Measurements from ENCODE around the gene GPR31.

DNA sequence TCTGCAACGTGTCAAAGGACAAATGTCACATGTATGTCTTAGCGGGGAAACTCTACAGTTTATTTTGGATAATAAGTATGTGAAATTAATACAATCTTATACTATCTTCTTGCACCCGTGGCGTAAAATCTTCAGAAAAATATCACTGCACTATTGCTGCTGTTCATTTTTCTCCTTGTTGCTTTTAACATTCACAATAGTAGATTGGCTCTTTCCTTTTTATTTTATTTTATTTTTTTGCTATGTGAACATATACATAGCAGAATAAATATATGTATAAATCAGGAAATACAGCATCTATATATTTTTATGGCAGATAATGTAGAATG, 15.4 kb downstream of the GPR31 start:
- TF ChIP-seq POLR2AphosphoS5 (IDR thresholded peaks at IDR 0.05; ENCODE audit: low read depth, low read length): no peak
- TF ChIP-seq, protein P1, sequence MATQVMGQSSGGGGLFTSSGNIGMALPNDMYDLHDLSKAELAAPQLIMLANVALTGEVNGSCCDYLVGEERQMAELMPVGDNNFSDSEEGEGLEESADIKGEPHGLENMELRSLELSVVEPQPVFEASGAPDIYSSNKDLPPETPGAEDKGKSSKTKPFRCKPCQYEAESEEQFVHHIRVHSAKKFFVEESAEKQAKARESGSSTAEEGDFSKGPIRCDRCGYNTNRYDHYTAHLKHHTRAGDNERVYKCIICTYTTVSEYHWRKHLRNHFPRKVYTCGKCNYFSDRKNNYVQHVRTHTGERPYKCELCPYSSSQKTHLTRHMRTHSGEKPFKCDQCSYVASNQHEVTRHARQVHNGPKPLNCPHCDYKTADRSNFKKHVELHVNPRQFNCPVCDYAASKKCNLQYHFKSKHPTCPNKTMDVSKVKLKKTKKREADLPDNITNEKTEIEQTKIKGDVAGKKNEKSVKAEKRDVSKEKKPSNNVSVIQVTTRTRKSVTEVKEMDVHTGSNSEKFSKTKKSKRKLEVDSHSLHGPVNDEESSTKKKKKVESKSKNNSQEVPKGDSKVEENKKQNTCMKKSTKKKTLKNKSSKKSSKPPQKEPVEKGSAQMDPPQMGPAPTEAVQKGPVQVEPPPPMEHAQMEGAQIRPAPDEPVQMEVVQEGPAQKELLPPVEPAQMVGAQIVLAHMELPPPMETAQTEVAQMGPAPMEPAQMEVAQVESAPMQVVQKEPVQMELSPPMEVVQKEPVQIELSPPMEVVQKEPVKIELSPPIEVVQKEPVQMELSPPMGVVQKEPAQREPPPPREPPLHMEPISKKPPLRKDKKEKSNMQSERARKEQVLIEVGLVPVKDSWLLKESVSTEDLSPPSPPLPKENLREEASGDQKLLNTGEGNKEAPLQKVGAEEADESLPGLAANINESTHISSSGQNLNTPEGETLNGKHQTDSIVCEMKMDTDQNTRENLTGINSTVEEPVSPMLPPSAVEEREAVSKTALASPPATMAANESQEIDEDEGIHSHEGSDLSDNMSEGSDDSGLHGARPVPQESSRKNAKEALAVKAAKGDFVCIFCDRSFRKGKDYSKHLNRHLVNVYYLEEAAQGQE (IDR thresholded peaks at IDR 0.05; ENCODE audit: insufficient read depth in 1 of 2, low read depth in 2 of 2, low read length in 2 of 2): no peak
- no peak for TF ChIP-seq TAF1 (IDR thresholded peaks at IDR 0.05; ENCODE audit: borderline replicate concordance, insufficient read depth, low read length)
- no peak for TF ChIP-seq FOXP2 (optimal IDR thresholded peaks at IDR 0.05; ENCODE audit: borderline replicate concordance, extremely low read depth, extremely low read length, insufficient read depth)
